NB4 (cell line): ENCODE data around the gene TRAF7.

Experiments
- CTCF ChIP-seq: IDR thresholded peaks from one replicate; pipeline ENCODE4 v1.5.1; 2012; ENCODE audit warnings: low read depth, low read length
- MAX ChIP-seq: IDR thresholded peaks from 2 replicates; pipeline ENCODE4 v1.6.1; 2011; ENCODE audit warnings: low read depth, low read length
- MYC ChIP-seq: IDR thresholded peaks from 2 replicates; pipeline ENCODE4 v1.6.1; 2011; ENCODE audit warnings: low read depth, low read length
- POLR2A ChIP-seq: IDR thresholded peaks from 2 replicates; pipeline ENCODE4 v1.6.1; 2011; ENCODE audit warnings: mild to moderate bottlenecking; ENCODE audit not compliant: insufficient read length; ENCODE audit errors: extremely low read depth

GRCh38 chr16:2183671-2184070 is 28.1 kb downstream of the TRAF7 start:
- no peak for TF ChIP-seq CTCF
- no peak for TF ChIP-seq MYC
- no peak for TF ChIP-seq POLR2A
- no peak for TF ChIP-seq MAX
